GM12892 (cell line): ENCODE measurements around the gene CAPN6.

ENCODE experiments used
- POLR2A ChIP-seq: IDR thresholded peaks from 2 replicates; pipeline ENCODE4 v1.6.1; 2011; ENCODE audit warnings: low read depth, low read length, control low read depth
- POLR2AphosphoS5 ChIP-seq: IDR thresholded peaks from 2 replicates; pipeline ENCODE4 v1.6.1; 2011; ENCODE audit warnings: low read depth, low read length, control low read depth

- TF ChIP-seq POLR2AphosphoS5 (no peak), POLR2A (no peak)
Observed at GRCh38 chrX:111270339-111270738, at the start of gene CAPN6.
